Vagina (tissue), 2 donors: ENCODE results near the gene LRRC3.

Source experiments
- CTCF ChIP-seq, 3 experiments: fragments of 450-650 bp in 2 of 3; fragments of 200-600 bp in 1 of 3; sonication (generic) in 1 of 3; IDR thresholded peaks; one replicate each; pipeline ENCODE4 v1.5.1; 2017 to 2019; ENCODE audit warnings: antibody characterized with exemption in 3 of 3, mild to moderate bottlenecking in 2 of 3, moderate library complexity in 2 of 3
- POLR2AphosphoS5 ChIP-seq, 2 donors: sonication (generic); formaldehyde crosslinking; IDR thresholded peaks; one replicate each; pipeline ENCODE4 v1.9.0; 2017; ENCODE audit warnings: antibody characterized with exemption in 2 of 2, mild to moderate bottlenecking in 2 of 2, low read depth in 1 of 2; ENCODE audit not compliant: insufficient read depth in 1 of 2

- TF ChIP-seq POLR2AphosphoS5 (IDR thresholded peaks at IDR 0.05; ENCODE audit: insufficient read depth in 1 of 2, low read depth in 1 of 2), result no peak
- TF ChIP-seq CTCF (IDR thresholded peaks at IDR 0.05), result no peak
These were observed 30.5 kb downstream of the LRRC3 start for GRCh38 chr21:44485796-44486195.
